Stimulated activated CD8-positive, alpha-beta memory T cell treated with anti-CD3 and anti-CD28 coated beads, Interleukin-12 subunit alpha, Interleukin-12 subunit beta, amount 100 ng/mL, for 4 hours (primary cell): ENCODE measurements around the gene CCDC69.
"Not testable (repeated sequence)": the region's sequence is repeated elsewhere in the genome, so short reads cannot be mapped to it uniquely, and the experiment has no call there.

ENCODE experiments used
- DNase-seq: peaks from one replicate; pipeline ENCODE4 v3.0.0-alpha.2; 2020; ENCODE audit warnings: low read depth

CCDC69 gene

GRCh38 chr5:151192626-151193025 lies 31.3 kb downstream of the CCDC69 start:
- no peak for DNase-seq

GRCh38 chr5:151191661-151192060 lies 32.2 kb downstream of the CCDC69 start:
- no peak for DNase-seq

- no peak for DNase-seq
Measured at GRCh38 chr5:151189151-151189550, 34.7 kb downstream of the CCDC69 start.

GRCh38 chr5:151186538-151186937 lies 37.4 kb downstream of the CCDC69 start:
- no peak for DNase-seq

- DNase-seq: no peak
Measured at GRCh38 chr5:151186052-151186451, 37.8 kb downstream of the CCDC69 start.

GRCh38 chr5:151184316-151185042 lies 39.4 kb downstream of the CCDC69 start:
- DNase-seq: no peak

- DNase-seq: no peak
Measured at GRCh38 chr5:151183456-151184245, 40.2 kb downstream of the CCDC69 start.

GRCh38 chr5:151182976-151183375 lies 40.9 kb downstream of the CCDC69 start:
- DNase-seq: no peak

GRCh38 chr5:151182524-151182900 lies 41.4 kb downstream of the CCDC69 start:
- no peak for DNase-seq

- DNase-seq: no peak
Measured at GRCh38 chr5:151181818-151182523, 41.9 kb downstream of the CCDC69 start.

GRCh38 chr5:151180291-151180690 lies 43.6 kb downstream of the CCDC69 start:
- no peak for DNase-seq

GRCh38 chr5:151179489-151179840 lies 44.4 kb downstream of the CCDC69 start:
- no peak for DNase-seq

GRCh38 chr5:151178777-151179488 lies 45.0 kb downstream of the CCDC69 start:
- DNase-seq: no peak

- DNase-seq: no peak
Measured at GRCh38 chr5:151178372-151178771, 45.5 kb downstream of the CCDC69 start.

- DNase-seq: not testable (repeated sequence)
Measured at GRCh38 chr5:151176268-151176667, 47.6 kb downstream of the CCDC69 start.

GRCh38 chr5:151174612-151175101 lies 49.2 kb downstream of the CCDC69 start:
- DNase-seq: no peak

- DNase-seq: no peak
Measured at GRCh38 chr5:151173711-151174611, 49.9 kb downstream of the CCDC69 start.

- no peak for DNase-seq
Measured at GRCh38 chr5:151171529-151171928, 52.4 kb downstream of the CCDC69 start.

- DNase-seq: no peak
Measured at GRCh38 chr5:151168602-151169344, 55.1 kb downstream of the CCDC69 start.

- no peak for DNase-seq
Measured at GRCh38 chr5:151167022-151167421, 56.9 kb downstream of the CCDC69 start.
